HepG2 (cell line): ENCODE measurements around the gene NIP7. TPM values are rescaled to one million over a fixed set of nuclear protein-coding genes. Genes with fewer than 3 reads are reported as not detected.

ENCODE experiments used
- ATAC-seq: fragments of 200-7000 bp; cut with Tn5 transposase; 3 replicates; pipeline ENCODE4 v1.9.1; 2020; ENCODE audit warnings: mild to moderate bottlenecking, moderate library complexity
- BruUV-seq: library from RNA; stranded (reverse); fragments of 400-500 nt; replicated peaks from 2 replicates; lab custom pipeline; 2021; lab: Mats Ljungman, UMichigan
- CTCF ChIA-PET: fragments of 300-600 bp; formaldehyde crosslinking; extraction: SDS; loops from one replicate; lab custom pipeline; 2021; ENCODE audit warnings: low total read pairs, inconsistent platforms, low intra/inter-chr PET ratio; lab: Yijun Ruan, JAX
- POLR2A ChIA-PET: fragments of 350-600 bp; sonication (Branson Sonifier 250); formaldehyde crosslinking; loops from one replicate; lab custom pipeline; 2020; ENCODE audit warnings: antibody characterized with exemption, inconsistent platforms; lab: Yijun Ruan, JAX
- DNase-seq: peaks from one replicate; pipeline ENCODE4 v3.0.0-alpha.2; 2015; ENCODE audit warnings: low spot score
- FAIRE-seq: peaks from 3 replicates; lab custom pipeline; 2011; peaks lifted over from hg19 to GRCh38; lab: Jason Lieb, UNC
- H2AFZ ChIP-seq: one replicate; pipeline ENCODE4 v1.6.1; 2011; ENCODE audit warnings: low read length, inconsistent platforms
- H3K27ac ChIP-seq: fragments of 300-600 bp; 3 replicates; pipeline ENCODE4 v1.8.0; 2011; ENCODE audit warnings: mixed run types, mild to moderate bottlenecking, mixed read lengths, low read length, inconsistent platforms; ENCODE audit not compliant: insufficient read depth; ENCODE audit errors: extremely low read length
- H3K27me3 ChIP-seq, 2 experiments: fragments of 200-600 bp in 1 of 2; 2 replicates in 1 of 2; 3 replicates in 1 of 2; pipeline versions ENCODE4 v1.6.0 to v1.8.0; 2011; ENCODE audit warnings: low read length in 2 of 2, mild to moderate bottlenecking in 2 of 2, moderate library complexity in 2 of 2, inconsistent platforms in 1 of 2; ENCODE audit not compliant: insufficient read depth in 2 of 2, control insufficient read depth in 1 of 2
- H3K36me3 ChIP-seq, 2 experiments: fragments of 200-600 bp in 1 of 2; replicated peaks in 1 of 2; 2 replicates in 1 of 2; 3 replicates in 1 of 2; pipeline versions ENCODE4 v1.5.1 to v1.8.0; 2011; ENCODE audit warnings: low read length in 2 of 2, inconsistent platforms in 1 of 2; ENCODE audit not compliant: insufficient read depth in 2 of 2, control insufficient read depth in 1 of 2
- H3K4me1 ChIP-seq: 2 replicates; pipeline ENCODE4 v1.5.1; 2012; ENCODE audit warnings: low read length, inconsistent platforms; ENCODE audit not compliant: insufficient read depth
- H3K4me2 ChIP-seq: 2 replicates; pipeline ENCODE4 v1.6.0; 2011; ENCODE audit warnings: low read depth, low read length, inconsistent platforms
- H3K4me3 ChIP-seq, 3 experiments: fragments of 200-600 bp in 1 of 3; sonication (generic), shearing (Covaris generic) in 1 of 3; replicated peaks in 1 of 3; 2 replicates each; pipeline ENCODE4 v1.5.1; 2011 to 2016; ENCODE audit warnings: low read length in 3 of 3, inconsistent platforms in 2 of 3, low read depth in 2 of 3, mild to moderate bottlenecking in 2 of 3, control low read depth in 1 of 3, mixed read lengths in 1 of 3; ENCODE audit not compliant: insufficient read depth in 1 of 3
- H3K79me2 ChIP-seq: one replicate; pipeline ENCODE4 v1.6.1; 2011; ENCODE audit warnings: low read length, inconsistent platforms; ENCODE audit not compliant: insufficient read depth
- H3K9ac ChIP-seq: 2 replicates; pipeline ENCODE4 v1.6.0; 2011; ENCODE audit warnings: mild to moderate bottlenecking, low read depth, low read length, inconsistent platforms; ENCODE audit not compliant: insufficient read depth
- H3K9me3 ChIP-seq: 2 replicates; pipeline ENCODE4 v1.5.1; 2012; ENCODE audit warnings: mild to moderate bottlenecking, low read length
- H4K20me1 ChIP-seq: 2 replicates; pipeline ENCODE4 v1.6.0; 2011; ENCODE audit warnings: inconsistent platforms, mild to moderate bottlenecking, low read length, moderate library complexity; ENCODE audit not compliant: insufficient read depth
- CERS6 ChIP-seq: sonication (generic); formaldehyde crosslinking; IDR thresholded peaks from 2 replicates; pipeline ENCODE4 v1.5.0; 2020; ENCODE audit warnings: missing genetic modification reagents
- GTF3A ChIP-seq: sonication (generic); formaldehyde crosslinking; conservative IDR thresholded peaks from 2 replicates; pipeline ENCODE4 v1.4.0; 2020; ENCODE audit warnings: mild to moderate bottlenecking, missing genetic modification reagents
- HMG20A ChIP-seq: IDR thresholded peaks from 2 replicates; pipeline ENCODE4 v1.6.1; 2016; ENCODE audit warnings: borderline replicate concordance
- KDM2A ChIP-seq: sonication (generic); formaldehyde crosslinking; IDR thresholded peaks from 2 replicates; pipeline ENCODE4 v1.4.0; 2020; ENCODE audit warnings: low read depth, missing genetic modification reagents, borderline replicate concordance
- MAX ChIP-seq: IDR thresholded peaks from 2 replicates; pipeline ENCODE4 v1.6.1; 2012; ENCODE audit warnings: inconsistent platforms
- MXD4 ChIP-seq: IDR thresholded peaks from 2 replicates; pipeline ENCODE4 v1.6.1; 2016; ENCODE audit warnings: mild to moderate bottlenecking, missing biosample characterization, missing genetic modification reagents
- NCOR1 ChIP-seq: fragments of 200-600 bp; sonication (generic); IDR thresholded peaks from 2 replicates; pipeline ENCODE4 v1.7.0; 2017; ENCODE audit warnings: antibody characterized with exemption, low read length, borderline replicate concordance
- RAD21 ChIP-seq: fragments of 450-650 bp; formaldehyde crosslinking; IDR thresholded peaks from 2 replicates; pipeline ENCODE4 v1.5.0; 2020; ENCODE audit warnings: mild to moderate bottlenecking
- SPEN ChIP-seq: sonication (generic); formaldehyde crosslinking; IDR thresholded peaks from 2 replicates; pipeline ENCODE4 v1.5.1; 2020; ENCODE audit warnings: low read depth, mild to moderate bottlenecking, missing genetic modification reagents
- TOPORS ChIP-seq: sonication (generic); formaldehyde crosslinking; IDR thresholded peaks from 2 replicates; pipeline ENCODE4 v1.8.0; 2023; ENCODE audit warnings: mild to moderate bottlenecking, missing genetic modification reagents
- ZBTB8A ChIP-seq: sonication (generic); formaldehyde crosslinking; IDR thresholded peaks from 2 replicates; pipeline ENCODE4 v1.4.0; 2020; ENCODE audit warnings: mild to moderate bottlenecking, low read depth, missing genetic modification reagents, borderline replicate concordance
- ZNF256 ChIP-seq: sonication (generic); formaldehyde crosslinking; conservative IDR thresholded peaks from 2 replicates; pipeline ENCODE4 v1.4.0; 2020; ENCODE audit warnings: missing genetic modification reagents
- ZNF441 ChIP-seq: sonication (generic); formaldehyde crosslinking; IDR thresholded peaks from 2 replicates; pipeline ENCODE4 v1.7.0; 2021; ENCODE audit warnings: missing genetic modification reagents, borderline replicate concordance
- ZNF574 ChIP-seq: sonication (generic); formaldehyde crosslinking; IDR thresholded peaks from 2 replicates; pipeline ENCODE4 v1.4.0; 2020; ENCODE audit warnings: missing genetic modification reagents
- ZNF772 ChIP-seq: sonication (generic); formaldehyde crosslinking; IDR thresholded peaks from 2 replicates; pipeline ENCODE4 v1.5.0; 2020; ENCODE audit warnings: mild to moderate bottlenecking, missing genetic modification reagents
- WGBS: methylation state at CpG from one replicate; pipeline ENCODE4 v1.1.6; 2017; ENCODE audit warnings: low lambda C conversion rate; 5-methylcytosine and 5-hydroxymethylcytosine counted together
- in situ Hi-C: cut with HindIII; loops from 2 replicates; pipeline ENCODE4 v1.10.0; 2017; ENCODE audit warnings: low pct_unique_long_range_greater_than_20kb; ENCODE audit not compliant: extremely low pct_ligation_motif_present
- intact Hi-C: fragments of 100-400 bp; cut with micrococcal nuclease; formaldehyde crosslinking; loops from one replicate; pipeline ENCODE4 v1.10.0; 2022; ENCODE audit not compliant: unreplicated experiment
- polyA plus RNA-seq, 8 experiments: library from polyadenylated mRNA; depleted of rRNA in 3 of 8; stranded (reverse) in 7 of 8; unstranded in 1 of 8; fragments of >200 nt; fragmentation: Illumina TruSeq in 4 of 8; extraction: Trizol in 4 of 8; gene quantifications; 2 replicates each; pipeline versions ENCODE4 v1.2.1 to v1.2.3, GENCODE V29; 2011 to 2016; ENCODE audit warnings: low read depth in 4 of 8, missing spikeins in 1 of 8, mixed read lengths in 1 of 8; ENCODE audit not compliant: insufficient read depth in 1 of 8
- total RNA-seq, 5 experiments: library from RNA; depleted of rRNA; stranded (reverse); fragments of >200 nt; fragmentation: Illumina TruSeq; extraction: Trizol; gene quantifications; 2 replicates each; pipeline ENCODE4 v1.2.3, GENCODE V29; 2016; ENCODE audit warnings: low read depth in 1 of 5

NIP7 gene
- total and polyA plus RNA-seq, 2 of the 13 experiments (the other 11 are each of a cell fraction or from before 2014, with no cell fraction given) = 15.3 to 114 TPM

GRCh38 chr16:69310653-69311532, 28.7 kb upstream of the NIP7 start, which contains the start of gene VPS4A (continued):
- no peak for TF ChIP-seq HMG20A (CRISPR knock-in tag)
- no peak for TF ChIP-seq NCOR1

- peaks cover 34% of the 10 kb centered on the region for H3K4me1 ChIP-seq
- FAIRE-seq (peak; percentile 91), DNase-seq (peak; percentile 65), ATAC-seq (peak; percentile 75)
- peak overlapping the region; percentile 74 to 96 (median 81) for H3K4me3 ChIP-seq
- TSS peak; percentile 52 for BruUV-seq
- ChIA-PET POLR2A (interaction anchor here (0.8 to 3.0 kb wide), 8 partner anchors 12 to 253 kb away, joined by 3 to 16 read pairs (median 4); partner anchors contain the start of genes COG8, PDF, SNTB2 and TMED6), CTCF (interaction anchor here (1.5 kb wide), 1 partner anchor 28 kb away, joined by 10 read pairs; the partner anchor contains the start of genes COG8 and NIP7)
- in situ Hi-C loops = no loop called here
- H3K36me3 ChIP-seq = peaks cover 18 to 21% of the 10 kb centered on the region in 2 experiments; a peak in 4 of 5 replicates
- no peaks in the 10 kb centered on the region for H3K27me3 ChIP-seq
- peak overlapping the region; percentile 66 for H3K27ac ChIP-seq
- H2AFZ ChIP-seq = no peak overlapping the region
- 1% methylated on average over 38 of the region's 59 CpGs for WGBS
- no peaks in the 10 kb centered on the region for H3K9me3 ChIP-seq
- H3K4me2 ChIP-seq = peak overlapping the region; percentile 94
- peaks cover 24% of the 10 kb centered on the region for H3K79me2 ChIP-seq
- H3K9ac ChIP-seq = peak overlapping the region; percentile 84
- H4K20me1 ChIP-seq = 0 out of 2 replicates have a peak, but pooled peaks cover 4% of the 10 kb centered on the region
- intact Hi-C loops = loop anchor here (2.0 kb wide), 1 partner anchor 15 kb away; no protein-coding TSS in a partner anchor
- TF ChIP-seq ZNF441 (peak; percentile 13; the same call in 1 of the 2 replicates), RAD21 (CRISPR knock-in tag) (0 out of 2 replicates have a peak, but pooled peaks have one; percentile 50), ZBTB8A (CRISPR knock-in tag) (no peak), SPEN (CRISPR knock-in tag) (peak; percentile 75; the same call in 1 of the 2 replicates), CERS6 (no peak), MAX (peak; percentile 13), ZNF772 (CRISPR knock-in tag) (0 out of 2 replicates have a peak, but pooled peaks have one; percentile 6), ZNF574 (CRISPR knock-in tag) (peak; percentile 86), TOPORS (no peak), ZNF256 (no peak), GTF3A (CRISPR knock-in tag) (no peak), KDM2A (CRISPR knock-in tag) (peak; percentile 89), MXD4 (CRISPR knock-in tag) (peak; percentile 58; the same call in 1 of the 2 replicates)
Observed at GRCh38 chr16:69311533-69312387, 27.8 kb upstream of the NIP7 start.
